Ishikawa (cell line): ENCODE measurements around the gene CA10.
A peak's percentile ranks its signal among the peaks of the same experiment; 100 is the strongest.

Source experiments
- CEBPB ChIP-seq: IDR thresholded peaks from 2 replicates; pipeline ENCODE4 v1.6.1; 2012
- CREB1 ChIP-seq: IDR thresholded peaks from 2 replicates; pipeline ENCODE4 v1.6.1; 2012; ENCODE audit warnings: low read depth
- EGR1 ChIP-seq: IDR thresholded peaks from 2 replicates; pipeline ENCODE4 v1.6.1; 2012
- EP300 ChIP-seq: IDR thresholded peaks from 2 replicates; pipeline ENCODE4 v1.6.1; 2012; ENCODE audit warnings: borderline replicate concordance
- FOXM1 ChIP-seq: IDR thresholded peaks from 2 replicates; pipeline ENCODE4 v1.6.1; 2012; ENCODE audit warnings: low read depth, borderline replicate concordance
- NFIC ChIP-seq: IDR thresholded peaks from 2 replicates; pipeline ENCODE4 v1.6.1; 2012
- RAD21 ChIP-seq: IDR thresholded peaks from 2 replicates; pipeline ENCODE4 v1.6.1; 2012; ENCODE audit warnings: low read depth
- TAF1 ChIP-seq: IDR thresholded peaks from 2 replicates; pipeline ENCODE4 v1.6.1; 2012; ENCODE audit warnings: low read depth, mild to moderate bottlenecking
- TCF12 ChIP-seq: IDR thresholded peaks from 2 replicates; pipeline ENCODE4 v1.6.1; 2012; ENCODE audit warnings: low read depth
- TEAD4 ChIP-seq: IDR thresholded peaks from 2 replicates; pipeline ENCODE4 v1.6.1; 2012
- YY1 ChIP-seq: IDR thresholded peaks from 2 replicates; pipeline ENCODE4 v1.6.1; 2012; ENCODE audit warnings: low read depth
- ZBTB7A ChIP-seq: IDR thresholded peaks from 2 replicates; pipeline ENCODE4 v1.6.1; 2012; ENCODE audit warnings: low read depth
- TF ChIP-seq, protein P1 (sequence below): IDR thresholded peaks from 2 replicates; pipeline ENCODE4 v1.6.1; 2012
- TF ChIP-seq, protein P2 (sequence below): IDR thresholded peaks from 2 replicates; pipeline ENCODE4 v1.6.1; 2012; ENCODE audit warnings: low read depth, mild to moderate bottlenecking
- TF ChIP-seq, protein P3 (sequence below): IDR thresholded peaks from 2 replicates; pipeline ENCODE4 v1.6.1; 2012

Gene CA10

DNA sequence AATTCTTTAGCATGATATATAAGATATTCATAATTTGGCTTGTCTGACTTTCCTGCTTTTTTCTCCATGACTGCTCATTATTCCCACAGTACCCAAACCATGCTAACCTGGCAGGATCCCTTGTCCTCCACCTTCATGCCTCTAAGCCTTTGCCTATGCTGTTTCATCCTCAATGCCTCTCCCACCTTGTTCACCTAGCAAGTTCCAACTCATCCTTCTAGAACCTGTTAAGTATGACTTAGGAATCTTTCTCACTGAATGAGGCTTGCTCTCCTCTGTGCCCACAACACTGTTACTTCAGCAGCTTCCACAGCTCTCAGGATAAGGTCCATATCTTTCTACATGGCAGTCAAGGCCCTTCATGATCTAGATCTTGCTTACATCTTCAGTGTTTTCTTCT, 34.0 kb downstream of the CA10 start:
- TF ChIP-seq TCF12 (no peak), YY1 (no peak), EP300 (no peak), ZBTB7A (no peak), TAF1 (no peak), RAD21 (no peak), CREB1 (no peak), TEAD4 (no peak)
- TF ChIP-seq, protein P1, sequence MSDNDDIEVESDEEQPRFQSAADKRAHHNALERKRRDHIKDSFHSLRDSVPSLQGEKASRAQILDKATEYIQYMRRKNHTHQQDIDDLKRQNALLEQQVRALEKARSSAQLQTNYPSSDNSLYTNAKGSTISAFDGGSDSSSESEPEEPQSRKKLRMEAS, result no peak
- TF ChIP-seq, protein P2, sequence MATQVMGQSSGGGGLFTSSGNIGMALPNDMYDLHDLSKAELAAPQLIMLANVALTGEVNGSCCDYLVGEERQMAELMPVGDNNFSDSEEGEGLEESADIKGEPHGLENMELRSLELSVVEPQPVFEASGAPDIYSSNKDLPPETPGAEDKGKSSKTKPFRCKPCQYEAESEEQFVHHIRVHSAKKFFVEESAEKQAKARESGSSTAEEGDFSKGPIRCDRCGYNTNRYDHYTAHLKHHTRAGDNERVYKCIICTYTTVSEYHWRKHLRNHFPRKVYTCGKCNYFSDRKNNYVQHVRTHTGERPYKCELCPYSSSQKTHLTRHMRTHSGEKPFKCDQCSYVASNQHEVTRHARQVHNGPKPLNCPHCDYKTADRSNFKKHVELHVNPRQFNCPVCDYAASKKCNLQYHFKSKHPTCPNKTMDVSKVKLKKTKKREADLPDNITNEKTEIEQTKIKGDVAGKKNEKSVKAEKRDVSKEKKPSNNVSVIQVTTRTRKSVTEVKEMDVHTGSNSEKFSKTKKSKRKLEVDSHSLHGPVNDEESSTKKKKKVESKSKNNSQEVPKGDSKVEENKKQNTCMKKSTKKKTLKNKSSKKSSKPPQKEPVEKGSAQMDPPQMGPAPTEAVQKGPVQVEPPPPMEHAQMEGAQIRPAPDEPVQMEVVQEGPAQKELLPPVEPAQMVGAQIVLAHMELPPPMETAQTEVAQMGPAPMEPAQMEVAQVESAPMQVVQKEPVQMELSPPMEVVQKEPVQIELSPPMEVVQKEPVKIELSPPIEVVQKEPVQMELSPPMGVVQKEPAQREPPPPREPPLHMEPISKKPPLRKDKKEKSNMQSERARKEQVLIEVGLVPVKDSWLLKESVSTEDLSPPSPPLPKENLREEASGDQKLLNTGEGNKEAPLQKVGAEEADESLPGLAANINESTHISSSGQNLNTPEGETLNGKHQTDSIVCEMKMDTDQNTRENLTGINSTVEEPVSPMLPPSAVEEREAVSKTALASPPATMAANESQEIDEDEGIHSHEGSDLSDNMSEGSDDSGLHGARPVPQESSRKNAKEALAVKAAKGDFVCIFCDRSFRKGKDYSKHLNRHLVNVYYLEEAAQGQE, result no peak
- TF ChIP-seq, protein P3, sequence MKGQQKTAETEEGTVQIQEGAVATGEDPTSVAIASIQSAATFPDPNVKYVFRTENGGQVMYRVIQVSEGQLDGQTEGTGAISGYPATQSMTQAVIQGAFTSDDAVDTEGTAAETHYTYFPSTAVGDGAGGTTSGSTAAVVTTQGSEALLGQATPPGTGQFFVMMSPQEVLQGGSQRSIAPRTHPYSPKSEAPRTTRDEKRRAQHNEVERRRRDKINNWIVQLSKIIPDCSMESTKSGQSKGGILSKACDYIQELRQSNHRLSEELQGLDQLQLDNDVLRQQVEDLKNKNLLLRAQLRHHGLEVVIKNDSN, result no peak

DNA sequence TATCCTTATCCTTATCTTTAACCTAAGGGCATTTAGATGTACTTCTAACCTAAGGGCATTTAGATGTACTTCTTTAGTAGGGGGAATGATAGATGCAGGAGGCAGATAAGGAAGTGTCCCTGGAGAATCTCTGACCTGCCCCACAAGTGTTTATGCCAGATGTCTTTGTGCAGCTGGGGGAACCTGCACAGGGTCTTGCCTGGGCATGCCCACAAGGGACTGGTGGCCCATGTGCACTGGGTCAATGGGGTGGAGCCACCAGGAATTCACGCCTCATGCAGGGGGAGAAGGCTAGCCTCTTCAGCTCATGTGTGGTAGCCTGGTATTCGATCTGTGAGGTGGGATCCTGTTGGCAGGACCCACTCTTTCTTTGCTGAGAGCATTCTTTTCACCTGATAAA, 38.0 kb downstream of the CA10 start:
- TF ChIP-seq RAD21 (no peak), EP300 (no peak), CREB1 (no peak), EGR1 (no peak), FOXM1 (no peak), CEBPB (no peak), TCF12 (no peak), YY1 (no peak), ZBTB7A (no peak), NFIC (no peak)
- TF ChIP-seq, protein P3, result no peak
- TF ChIP-seq, protein P1, result no peak
- TF ChIP-seq, protein P2, result no peak

DNA sequence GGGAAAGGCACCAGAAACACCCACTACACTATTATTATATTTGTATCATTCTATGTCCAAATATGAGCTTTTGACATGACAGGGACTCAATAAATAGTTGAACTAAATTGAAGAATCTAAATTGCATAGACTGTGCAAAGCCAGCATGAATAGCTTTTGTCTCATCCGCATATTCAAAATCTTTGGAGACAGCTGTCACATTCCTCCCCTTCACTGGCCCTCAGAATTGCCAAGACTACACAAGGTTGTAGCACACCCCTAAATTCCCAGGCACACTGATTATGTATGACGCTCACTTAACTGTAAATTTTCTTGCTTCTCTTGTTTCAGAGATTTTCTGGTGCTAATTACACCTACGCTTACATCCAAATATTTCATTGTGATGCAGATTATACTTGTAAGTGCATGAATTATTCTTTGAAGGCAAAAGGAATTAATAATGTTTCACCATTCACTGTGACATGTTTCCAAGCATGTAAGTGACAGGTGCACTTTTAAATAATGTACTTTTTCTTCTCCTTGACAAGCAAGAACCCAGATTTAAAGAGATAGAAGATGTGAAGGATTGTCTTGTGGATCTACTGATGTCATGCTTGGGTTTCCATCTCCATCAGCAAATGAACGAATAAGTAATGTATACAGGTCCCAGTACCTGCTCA, 47.5 kb downstream of the CA10 start:
- TF ChIP-seq RAD21 (no peak), TEAD4 (no peak), FOXM1 (no peak), CEBPB (no peak), CREB1 (no peak)
- TF ChIP-seq, protein P1, result no peak

DNA sequence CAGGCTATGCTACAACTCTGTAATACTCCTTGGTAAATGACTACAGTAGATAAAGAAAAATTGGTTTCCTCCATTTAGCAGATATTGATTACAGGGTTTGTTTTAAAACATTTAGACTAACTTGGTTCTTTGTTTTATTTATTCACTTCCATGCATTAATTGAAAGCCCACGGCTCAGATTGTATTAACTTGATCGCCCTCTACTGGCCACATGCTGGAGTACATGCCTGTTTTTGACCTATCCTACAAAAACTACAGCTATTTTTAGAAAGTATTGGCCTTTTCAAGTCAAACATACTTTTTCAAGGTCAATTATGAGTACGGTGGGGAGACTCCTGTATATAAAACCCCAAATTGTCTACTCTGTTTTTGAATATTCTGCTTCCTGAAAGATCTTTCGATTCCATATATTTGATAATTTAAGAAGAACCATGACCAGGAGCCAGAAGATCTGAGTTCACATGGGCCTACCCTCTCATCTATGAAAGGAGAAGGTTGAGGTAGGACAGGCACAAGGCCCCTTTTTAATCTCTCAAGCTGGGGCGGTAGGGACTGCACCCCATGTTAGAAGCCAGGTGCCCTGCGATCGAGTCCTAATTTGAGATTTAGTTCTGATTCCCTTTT, 51.8 kb downstream of the CA10 start:
- TF ChIP-seq RAD21 (peak; percentile 56), CEBPB (no peak)

DNA sequence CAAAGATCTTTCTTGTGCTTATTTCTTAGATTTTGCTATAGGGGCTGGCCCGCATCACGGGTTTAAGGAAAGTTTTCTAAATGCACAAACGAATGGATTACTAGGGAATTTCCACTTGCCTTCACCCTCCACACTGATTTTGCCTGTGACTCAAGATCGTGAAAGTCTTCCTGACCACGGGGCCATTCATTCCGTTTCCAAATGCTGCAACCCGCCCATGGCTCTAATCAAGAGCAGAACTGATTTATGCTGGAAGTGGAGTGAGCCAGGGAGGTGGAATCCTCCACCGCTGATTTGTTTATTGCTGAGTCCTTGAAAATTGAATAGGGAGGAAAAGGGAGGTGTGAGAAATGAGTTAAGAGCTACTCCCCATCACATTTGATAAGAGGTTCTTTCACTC, 52.4 kb downstream of the CA10 start:
- no peak for TF ChIP-seq TAF1
- no peak for TF ChIP-seq CEBPB
- TF ChIP-seq RAD21, result no peak
- TF ChIP-seq TEAD4, result no peak
- no peak for TF ChIP-seq YY1
- no peak for TF ChIP-seq EP300
- TF ChIP-seq, protein P2, result no peak
- TF ChIP-seq, protein P3, result no peak
- no peak for TF ChIP-seq EGR1
- TF ChIP-seq, protein P1, result no peak
- no peak for TF ChIP-seq FOXM1
- no peak for TF ChIP-seq CREB1
- no peak for TF ChIP-seq TCF12
- TF ChIP-seq NFIC, result no peak
- TF ChIP-seq ZBTB7A, result no peak
